HG03354 (cell line): ENCODE results near the gene DLK1.

Source experiments
- ATAC-seq: cut with Tn5 transposase; IDR thresholded peaks from one replicate; pipeline ENCODE4 v1.9.1; 2021; ENCODE audit warnings: mild to moderate bottlenecking; ENCODE audit not compliant: unreplicated experiment, poor library complexity, severe bottlenecking

Gene DLK1

DNA sequence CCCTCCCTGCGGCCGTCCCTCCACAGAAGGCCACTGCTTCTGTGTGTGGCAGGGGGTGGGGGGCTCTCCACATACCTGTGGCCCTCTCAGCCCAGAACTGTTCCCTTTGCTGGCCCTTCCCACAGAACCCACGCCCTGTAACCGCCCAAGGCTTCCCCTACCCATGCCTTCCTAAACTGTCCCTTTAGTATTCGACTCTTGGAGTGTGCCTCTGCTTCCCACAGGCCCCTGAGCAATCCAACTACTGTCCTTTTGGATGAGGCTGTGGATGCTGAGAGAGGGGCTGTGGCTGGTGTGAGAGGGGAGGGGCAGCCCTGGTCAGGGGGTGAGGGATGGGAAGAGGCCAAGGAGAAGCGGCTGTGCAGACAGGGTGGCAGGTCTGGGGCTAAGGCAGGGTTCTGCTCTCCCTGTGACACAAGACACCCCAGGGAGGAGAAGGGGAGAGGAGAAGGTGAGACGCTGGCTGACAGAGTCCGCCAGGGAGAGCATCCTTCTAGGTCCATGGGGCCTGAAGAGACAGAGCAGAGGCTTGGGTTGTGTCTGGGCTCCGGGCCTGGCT is 46.0 kb downstream of the DLK1 start:
- ATAC-seq = no peak

DNA sequence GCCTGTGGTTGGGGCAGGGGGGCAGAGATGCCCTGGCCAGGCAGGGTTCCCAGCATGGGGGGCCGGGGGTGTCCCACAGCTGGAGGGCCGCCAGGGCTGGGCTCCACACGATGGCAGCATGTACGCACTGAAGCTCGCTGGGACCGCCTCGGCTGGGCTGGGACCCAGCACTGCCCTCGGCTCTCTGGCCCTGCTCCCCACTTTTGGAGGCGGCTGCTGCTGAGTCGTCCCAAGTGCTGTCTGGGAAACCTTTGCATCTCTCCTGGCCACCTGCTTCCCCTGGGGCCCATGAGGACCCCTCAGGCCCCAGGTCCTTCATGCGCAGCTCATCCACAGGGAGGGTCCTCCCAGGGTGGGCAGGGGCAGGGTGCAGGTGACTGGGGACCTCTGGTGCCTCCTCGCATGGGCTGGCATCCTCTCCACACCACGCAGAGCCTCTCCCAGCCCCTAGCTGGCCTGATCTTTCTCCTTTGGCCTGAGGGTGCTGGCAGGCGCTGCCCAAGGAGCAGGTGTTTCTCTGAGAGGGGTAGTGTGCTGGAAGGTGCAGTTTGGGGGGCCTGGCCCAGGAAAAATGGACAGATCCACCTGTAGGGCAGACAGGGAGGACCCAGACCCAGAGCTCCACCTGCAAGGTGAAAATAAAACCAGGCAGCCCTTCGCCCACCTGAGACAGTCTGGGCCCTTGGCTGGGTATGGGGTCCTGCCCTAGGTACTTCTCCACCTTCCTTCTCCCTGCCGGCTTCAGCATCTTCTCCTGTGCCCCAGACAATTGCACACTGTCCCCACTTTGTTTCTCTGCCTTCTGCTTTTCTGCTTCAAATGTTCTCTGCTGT is 46.9 kb downstream of the DLK1 start:
- no peak for ATAC-seq

DNA sequence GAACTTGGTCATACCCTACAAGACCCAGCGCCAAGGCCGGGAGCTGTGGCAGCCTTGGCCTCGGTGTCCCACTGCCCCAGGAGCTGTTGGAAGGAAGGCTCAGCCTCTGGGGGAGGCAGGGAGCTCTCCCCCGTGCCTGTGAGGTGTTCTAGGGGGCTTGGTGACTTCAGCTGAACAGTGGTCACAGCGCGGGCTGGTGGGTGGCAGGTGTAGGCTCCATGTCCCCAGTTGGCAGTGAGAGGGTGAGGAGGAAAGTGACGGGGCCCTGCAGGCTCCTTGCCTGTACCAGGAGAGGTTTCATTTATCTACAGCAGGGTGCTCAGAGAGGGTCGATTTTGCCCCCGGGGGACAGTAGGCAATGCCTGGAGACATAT is 47.5 kb downstream of the DLK1 start:
- no peak for ATAC-seq

DNA sequence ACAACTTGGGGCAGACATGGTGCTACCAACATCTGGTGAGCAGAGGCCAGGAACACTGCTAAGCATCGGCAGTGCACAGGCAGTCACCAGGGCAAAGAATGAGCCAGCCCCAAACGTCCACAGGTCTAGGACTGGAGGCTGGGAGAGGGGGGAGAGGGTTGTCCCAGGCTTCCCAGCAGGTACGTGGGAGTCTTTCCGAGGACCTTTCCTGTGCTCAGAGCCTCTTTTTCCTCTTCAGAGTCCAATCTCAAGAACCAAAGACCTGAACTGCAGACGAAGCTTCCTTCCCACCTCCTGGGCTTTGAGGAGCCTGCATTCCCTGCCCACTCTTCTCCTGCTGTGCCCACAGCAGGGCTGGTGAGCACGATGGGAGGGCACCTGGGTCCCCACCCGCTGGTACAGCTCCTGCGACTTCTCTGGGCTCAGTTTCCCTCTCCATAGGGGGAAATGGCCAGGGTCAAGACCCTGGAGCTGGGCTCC is 48.7 kb downstream of the DLK1 start:
- no peak for ATAC-seq

DNA sequence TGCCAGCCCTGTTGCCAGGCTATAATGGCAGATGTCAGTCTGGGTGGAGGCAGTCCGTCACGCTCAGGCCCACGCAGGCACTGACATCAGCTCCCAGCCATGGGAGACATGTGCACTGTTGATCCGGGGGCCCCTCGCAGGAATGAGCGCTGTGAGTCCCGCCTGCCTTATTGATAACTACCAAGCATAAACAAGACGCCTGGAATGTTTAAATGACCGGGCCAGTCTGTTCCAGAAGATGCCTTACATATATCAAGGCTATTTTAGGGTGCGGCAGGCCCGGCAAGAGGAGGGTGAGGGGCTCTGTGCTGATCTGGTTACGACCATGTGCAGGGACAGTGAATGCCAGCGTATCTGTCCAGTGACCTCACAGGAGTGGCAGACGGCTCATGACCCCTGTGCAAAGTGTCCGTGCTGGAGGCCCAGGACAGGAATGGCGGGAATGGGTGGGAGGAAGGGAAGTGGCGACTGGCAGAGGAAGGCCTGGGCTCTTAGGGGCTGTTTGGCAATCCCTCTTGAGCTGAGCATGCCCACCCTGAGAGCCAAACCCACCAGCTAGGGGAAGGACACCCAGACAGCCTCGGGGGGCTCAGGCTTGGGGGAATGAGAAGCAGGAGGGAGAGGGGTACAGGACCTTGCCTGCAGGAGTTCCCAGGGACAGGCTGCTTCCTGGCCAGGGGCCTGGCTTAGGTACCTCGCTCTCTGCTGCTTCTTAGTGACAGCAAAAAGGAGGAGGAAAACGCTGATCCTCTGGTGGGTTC is 49.3 kb downstream of the DLK1 start:
- ATAC-seq = no peak

DNA sequence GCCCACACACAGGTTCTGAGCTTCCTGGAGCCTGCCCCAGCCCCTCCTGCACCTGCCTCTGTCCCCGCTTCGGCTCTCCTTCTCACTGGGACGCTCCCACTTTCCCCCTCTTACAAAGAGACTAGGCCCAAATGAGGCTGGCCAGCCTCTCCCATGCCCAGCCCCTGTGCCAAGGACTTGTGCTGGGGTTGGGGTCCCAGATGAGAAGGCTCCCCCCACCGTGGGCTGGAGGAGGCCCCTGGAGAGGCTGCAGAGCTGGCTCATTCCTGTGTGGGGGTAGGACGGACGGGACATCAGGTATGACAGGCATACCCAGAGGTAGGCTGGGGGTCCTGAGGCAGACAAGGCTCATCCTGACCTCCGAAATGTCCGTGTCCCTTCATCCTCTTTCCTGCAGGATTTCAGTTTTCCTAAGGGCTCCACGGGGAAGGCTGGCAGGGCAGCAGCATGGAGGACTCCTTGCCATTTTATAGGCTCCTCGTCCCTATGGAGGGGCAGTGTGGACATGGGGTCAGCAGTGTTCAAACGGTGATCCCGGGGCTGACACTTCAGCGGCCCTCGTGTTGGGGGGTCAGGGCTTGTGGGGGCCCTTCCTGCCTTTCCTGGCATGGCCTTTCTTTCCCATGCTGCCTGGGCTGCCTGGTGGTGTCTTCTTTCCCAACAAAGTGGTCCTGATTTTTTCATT is 50.1 kb downstream of the DLK1 start:
- ATAC-seq = no peak

DNA sequence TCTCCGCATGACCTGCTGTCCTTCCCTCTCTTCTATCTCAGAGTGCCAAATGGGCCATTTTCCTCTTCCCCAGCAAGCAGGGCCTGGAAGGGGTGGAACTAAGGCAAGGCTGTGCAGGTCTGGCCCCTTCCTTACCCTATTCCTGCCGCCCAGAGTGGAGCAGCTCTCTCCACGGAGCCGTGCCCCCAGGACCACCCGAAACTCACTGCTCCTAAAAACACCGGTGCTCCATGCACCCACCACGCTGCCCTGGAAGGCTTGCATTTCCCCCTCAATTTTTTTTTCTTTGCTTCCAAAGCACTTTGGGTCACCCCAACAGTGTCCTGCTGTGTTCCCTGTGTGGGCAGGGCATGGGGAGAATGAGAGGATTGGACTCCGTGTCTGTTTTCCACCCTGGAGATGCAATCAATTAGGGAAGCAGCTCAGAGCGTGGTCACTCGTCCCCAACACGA is 50.7 kb downstream of the DLK1 start:
- no peak for ATAC-seq

DNA sequence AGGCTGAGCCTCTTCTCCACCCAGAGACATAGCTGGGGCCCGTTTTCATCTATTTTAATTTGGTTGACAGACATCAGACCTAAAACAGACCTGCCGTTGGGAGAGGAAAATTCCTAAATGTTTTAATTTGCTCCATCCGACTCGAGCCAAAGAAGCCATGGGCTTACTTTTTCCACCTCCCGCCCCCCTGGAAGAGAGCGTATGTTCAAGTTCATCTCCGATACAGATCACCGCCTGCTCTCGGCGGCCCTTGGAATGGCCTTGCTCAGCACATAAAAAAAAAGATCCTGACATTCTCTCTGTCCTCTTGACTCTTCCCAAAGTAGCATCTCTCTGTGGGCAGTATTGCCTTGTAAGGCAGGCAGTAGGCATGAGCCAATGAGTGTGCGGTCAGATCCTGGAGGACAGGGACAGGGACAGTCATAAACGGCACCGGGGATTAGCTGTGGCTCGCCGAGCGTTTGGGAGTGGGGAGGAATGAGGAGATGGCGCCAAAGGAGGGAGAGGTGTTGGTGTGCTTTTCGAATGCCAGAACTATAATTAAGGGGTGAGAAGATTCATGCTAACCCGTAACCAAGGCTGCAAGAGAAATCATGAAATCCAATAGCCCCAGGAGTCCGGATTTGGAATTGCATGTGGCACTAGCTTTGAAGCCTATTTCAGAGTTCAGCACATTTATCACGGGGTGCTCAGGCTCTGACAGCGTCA is 51.3 kb downstream of the DLK1 start:
- no peak for ATAC-seq

DNA sequence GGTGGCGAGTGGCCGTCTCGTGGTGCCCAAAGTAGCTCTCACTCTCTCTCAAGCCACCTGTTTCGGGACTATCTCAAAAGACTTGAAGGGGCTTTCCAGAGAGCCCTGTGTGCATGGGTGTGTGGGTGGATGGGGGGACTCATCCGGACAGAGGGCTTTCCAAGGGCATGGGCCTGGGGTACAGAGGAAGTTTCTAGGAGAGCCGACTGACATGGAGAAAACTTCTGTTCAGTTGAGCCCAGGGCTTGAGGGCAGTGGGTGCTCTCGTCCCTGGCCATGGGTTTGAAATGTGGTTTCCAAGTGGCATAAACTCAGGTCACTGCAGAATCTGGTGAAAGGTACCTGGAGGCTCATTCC is 51.8 kb downstream of the DLK1 start:
- no peak for ATAC-seq

DNA sequence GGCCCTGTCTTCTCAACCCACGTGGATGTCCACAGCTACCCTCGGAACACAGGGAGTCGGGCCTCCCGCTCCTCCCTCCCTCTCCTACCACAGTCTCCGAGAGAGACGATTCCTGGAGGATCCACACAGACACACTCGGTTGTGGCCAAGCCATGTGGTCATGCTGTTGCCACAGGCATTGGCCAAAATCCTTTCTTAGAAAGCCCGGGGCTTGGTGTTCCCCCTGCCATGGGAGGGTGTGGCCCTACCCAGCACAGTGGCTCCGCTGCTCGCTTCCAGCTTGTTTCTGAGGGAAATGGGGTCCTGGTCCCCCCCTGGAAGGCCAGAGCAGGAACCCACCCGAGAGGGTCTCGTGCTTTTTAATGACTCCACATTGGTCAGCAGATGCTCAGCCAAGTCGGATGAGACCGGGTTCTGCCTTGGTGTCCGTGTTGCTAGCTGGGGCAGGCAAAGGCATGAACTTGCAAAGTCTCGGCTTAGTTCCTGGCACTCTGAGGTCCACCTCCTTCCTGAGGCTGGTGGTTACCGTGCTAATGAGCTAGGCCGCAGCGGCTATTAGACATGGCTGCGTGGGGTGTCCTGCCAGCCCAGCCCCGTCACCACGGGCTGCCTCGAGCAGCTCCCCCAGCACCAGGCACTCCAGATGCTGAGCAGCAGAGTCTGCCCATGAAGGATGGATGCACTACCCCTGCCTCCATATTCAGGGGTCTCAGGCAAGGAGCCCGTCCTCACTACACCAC is 52.4 kb downstream of the DLK1 start:
- no peak for ATAC-seq

DNA sequence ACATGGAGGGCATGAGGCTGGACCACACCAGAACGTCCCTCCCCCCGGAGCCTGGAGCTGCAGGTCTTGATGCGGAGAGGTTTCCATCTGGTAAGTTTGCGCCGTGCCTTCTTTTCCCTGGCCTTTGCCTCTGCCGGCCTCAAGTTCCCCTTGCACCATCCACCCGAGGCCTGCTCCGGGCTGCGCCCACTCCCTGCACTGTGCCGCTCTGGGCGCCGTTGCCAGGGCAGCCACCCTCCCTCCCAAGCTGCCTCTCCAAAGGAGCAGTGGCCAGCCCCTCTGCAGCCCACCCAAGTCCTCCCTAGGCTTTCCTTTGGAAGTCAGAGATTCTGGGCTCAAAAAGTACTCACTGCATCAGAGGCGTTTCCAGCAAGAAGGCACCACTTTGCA is 53.0 kb downstream of the DLK1 start:
- no peak for ATAC-seq

DNA sequence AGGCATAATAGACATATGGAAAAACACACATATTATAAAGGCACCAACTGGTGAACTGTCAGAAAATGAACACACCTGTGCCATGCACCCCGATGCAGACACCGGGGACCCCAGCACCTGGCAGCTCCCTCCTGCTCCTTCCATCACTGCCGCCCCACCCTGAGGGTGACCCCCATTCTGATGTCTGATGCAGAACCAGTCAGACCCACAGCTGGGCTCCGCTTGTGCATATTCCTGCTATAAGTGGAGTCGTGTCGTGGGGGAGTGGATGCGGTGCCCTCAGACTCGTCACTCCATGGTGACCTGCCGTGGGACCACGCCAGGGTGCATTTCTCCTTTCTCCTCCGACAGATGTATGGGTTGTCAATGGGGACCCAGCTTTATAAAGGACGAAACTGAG is 53.6 kb downstream of the DLK1 start:
- no peak for ATAC-seq

DNA sequence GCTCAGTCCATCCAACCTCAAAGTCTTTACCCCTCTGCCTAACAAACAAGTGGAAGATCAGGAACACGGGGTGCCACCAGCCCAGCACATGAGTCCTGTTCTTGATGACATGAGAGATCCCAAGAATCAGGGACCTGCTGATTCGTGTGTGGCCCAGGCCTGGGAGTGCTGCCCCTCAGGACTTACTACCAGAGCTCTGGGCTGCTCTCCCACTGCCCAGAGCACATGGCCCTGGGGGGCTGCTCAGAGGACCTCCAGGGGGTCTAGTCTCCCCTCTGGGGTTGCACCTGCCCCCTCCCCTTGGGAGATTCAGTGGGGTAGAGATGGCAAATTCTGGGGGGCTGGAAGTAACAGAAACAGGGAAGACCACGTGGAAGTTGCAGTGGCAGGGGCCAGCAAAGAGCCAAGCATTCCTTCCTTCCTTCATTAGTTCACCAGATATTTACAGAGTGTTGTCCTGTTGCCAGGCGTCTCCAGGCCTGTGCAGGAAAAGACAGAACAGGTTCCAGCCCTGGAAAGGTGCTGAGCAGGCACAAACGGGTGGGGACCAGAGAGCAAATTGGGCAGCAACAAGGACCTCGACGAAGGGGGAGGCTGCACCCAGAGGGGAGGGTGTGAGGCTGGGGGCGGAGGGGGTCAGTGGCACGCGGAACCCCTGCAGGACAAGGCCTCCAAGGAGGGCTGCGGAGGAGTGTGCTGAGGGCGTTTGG is 54.1 kb downstream of the DLK1 start:
- no peak for ATAC-seq

DNA sequence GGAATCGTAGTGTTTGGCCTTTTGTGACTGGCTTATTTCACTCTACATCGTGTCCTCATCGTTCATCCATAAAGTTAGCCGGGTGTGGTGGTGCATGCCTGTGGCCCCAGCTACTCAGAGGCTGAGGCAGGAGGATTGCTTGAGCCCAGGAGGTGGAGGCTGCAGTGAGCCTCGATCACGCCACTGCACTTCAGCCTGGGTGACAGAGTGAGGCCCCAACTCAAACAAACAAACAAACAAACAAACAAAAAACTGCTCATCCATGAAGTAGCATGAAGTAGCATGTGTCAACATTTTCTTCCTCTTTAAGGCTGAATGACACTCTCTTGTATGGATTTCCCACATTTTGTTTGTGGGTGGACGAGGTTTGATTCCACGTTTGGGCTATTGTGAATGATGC is 55.3 kb downstream of the DLK1 start:
- no peak for ATAC-seq

DNA sequence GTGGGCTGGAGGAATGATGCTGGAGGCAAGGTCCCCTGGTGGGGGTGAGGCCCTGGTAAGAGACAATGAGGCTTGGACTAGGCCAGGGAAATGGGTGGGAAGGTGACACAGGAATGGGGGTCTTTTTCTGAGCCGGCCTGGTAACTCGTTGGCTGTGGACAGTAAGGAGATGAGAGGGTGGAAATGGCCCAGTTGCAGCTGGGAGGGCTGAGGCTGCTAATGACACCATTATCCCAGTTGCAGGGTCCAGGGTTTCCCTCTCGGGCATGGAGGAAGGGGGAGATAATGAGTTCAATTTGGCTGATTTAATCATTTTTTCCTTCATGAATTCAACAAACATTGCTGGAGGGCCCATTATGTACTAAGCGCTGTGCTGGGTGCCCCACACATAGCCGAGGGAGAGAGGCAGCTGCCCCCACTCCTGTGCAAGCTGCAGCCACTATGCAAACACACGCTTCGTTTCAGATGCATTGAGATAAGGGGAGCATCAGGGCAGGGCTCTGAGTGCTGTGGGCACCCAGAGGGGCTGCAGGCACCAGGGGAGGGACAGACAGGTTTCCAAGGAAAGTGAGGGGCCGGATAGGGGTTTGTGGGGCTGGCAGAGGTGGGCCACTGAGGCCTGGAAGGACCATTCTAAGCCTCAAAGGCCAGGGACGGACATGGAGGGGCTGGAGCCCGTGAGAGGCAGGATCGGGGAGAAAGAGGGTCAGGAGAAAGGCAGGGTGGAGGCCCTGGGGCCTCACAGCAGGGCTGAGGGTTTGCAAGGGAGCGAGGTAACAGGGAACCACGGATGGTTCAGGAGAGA is 56.0 kb downstream of the DLK1 start:
- ATAC-seq = no peak

DNA sequence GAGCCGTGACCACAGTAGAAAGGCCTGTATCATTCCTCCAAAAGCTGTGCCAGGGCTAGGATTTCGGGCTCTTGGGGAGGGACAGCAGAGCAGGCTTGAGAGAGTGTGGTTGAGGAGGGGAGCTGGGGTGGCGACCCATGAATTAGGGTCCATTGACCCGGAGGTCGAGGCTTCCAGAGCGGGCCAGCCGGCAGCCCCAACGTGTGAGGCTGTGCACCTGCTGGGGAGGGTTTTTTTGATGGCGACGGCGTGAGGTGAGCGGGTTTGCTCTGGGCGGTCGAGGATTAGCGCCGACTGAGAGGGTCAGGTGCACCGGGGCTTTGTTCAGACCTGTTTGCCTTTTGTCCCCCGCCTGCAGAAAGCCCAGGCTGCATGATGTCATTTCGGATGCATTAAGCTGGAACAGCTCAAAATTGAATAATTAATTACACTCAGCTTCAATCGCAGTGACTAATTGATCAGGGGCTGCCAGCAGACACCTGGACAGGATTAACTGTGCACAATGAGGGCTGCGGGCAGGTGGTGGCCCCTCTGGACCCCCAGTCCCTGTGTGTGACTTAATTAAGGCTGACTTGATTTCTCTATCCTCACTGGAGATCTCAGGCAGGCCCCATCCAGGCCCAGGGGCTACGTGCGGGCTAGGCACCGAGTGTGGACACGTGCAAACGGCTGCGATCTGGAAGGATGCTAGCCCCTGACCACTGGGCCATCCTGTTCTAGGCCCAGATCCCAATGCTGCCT is 57.1 kb downstream of the DLK1 start:
- ATAC-seq = no peak
